ENCODE data around the gene PDE6D.

Gene PDE6D

DNA sequence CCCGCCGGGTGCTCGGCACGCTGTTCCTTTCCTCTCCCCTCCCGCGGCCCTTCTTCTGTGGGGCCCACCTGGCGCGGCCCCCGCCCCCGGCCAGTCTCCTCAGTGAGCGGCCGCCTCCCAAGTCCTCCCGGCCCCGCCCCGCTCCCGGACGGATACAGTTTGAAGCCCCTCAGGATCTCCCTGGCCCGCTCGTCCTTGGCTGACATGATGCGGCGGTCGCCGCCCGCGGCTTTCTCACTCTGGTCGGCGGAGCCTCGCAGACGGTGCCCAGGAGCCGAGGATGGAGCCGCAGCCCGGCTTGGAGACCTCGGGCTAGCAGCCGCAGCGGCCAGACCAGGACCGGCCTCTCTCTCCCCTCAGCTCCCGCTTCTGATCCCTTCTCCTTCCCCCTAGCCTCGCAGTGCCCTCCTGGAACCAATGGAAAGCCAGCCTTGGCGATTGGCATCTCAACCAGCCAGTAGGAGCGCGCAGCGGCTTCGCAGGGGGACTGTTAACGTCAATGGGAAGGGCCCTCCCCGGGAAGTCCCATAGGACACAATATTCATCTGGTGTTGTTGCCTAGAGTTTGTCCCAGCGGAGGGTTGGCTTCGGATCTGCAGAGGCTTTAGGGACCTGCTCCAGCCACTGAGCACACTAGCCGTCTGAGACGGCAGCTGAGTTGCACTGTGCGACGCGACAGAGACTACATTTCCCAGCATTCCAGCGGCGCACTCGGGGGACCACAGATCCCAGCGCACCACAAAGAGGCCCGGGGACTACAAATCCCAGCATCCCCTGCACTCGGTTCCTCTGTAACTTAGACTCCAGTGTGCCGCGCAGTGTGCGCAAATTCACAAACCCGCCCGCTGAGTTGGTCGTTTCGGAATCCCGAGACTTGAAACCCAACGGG is at the start of gene PDE6D:
PDE6D (minus strand) TSS at position 374 of the 889 bp plus-strand sequence; CDS start at position 206, 168 bp downstream.
- Histone ChIP-seq H3K9ac (peak within 1 kb of the TSS; percentile 87), H3K4me3 (peak within 1 kb of the TSS; percentile 86), H3K9me3 (no peaks in the 10 kb centered on the region), H4K20me1 (peaks cover 43% of the 10 kb centered on the region), H3K4me1 (peaks cover 52% of the 10 kb centered on the region), H3K4me2 (peak within 1 kb of the TSS; percentile 94), H3K27ac (peak within 1 kb of the TSS; percentile 82), H3K27me3 (no peaks in the 10 kb centered on the region), H3K36me3 (peaks cover 17% of the 10 kb centered on the region)
- TF ChIP-seq Cebpa-rat (IDR thresholded peaks at IDR 0.05), result no peak

DNA sequence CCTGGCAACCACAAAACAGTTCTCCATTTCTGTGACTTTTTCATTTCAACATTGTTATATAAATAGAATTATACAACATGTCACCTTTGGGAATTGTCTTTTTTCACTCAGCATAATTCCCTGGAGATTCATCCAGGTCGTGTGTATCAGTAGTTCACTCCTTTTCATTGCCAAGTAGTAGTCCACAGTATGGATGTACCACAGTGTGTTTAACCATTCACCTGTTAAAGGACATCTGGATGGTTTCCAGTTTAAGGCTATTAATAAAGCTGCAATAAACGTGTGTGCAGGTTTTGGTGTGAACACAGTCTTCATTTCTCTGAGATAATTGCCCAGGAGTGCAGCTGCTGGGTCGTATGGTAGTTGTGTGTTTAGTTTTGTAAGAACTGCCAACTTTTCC is 40.8 kb upstream of the PDE6D start:
- no peak overlapping the region for H3K4me2 ChIP-seq
- H4K20me1 ChIP-seq, result no peaks in the 10 kb centered on the region
- H3K9ac ChIP-seq, result no peak overlapping the region
- H3K9me3 ChIP-seq, result peaks cover 22% of the 10 kb centered on the region
- H3K36me3 ChIP-seq, result no peaks in the 10 kb centered on the region
- no peak overlapping the region for H3K27ac ChIP-seq
- H3K4me3 ChIP-seq, result no peak overlapping the region
- TF ChIP-seq Cebpa-rat (IDR thresholded peaks at IDR 0.05), result no peak
- no peaks in the 10 kb centered on the region for H3K4me1 ChIP-seq
- H3K27me3 ChIP-seq, result no peaks in the 10 kb centered on the region

DNA sequence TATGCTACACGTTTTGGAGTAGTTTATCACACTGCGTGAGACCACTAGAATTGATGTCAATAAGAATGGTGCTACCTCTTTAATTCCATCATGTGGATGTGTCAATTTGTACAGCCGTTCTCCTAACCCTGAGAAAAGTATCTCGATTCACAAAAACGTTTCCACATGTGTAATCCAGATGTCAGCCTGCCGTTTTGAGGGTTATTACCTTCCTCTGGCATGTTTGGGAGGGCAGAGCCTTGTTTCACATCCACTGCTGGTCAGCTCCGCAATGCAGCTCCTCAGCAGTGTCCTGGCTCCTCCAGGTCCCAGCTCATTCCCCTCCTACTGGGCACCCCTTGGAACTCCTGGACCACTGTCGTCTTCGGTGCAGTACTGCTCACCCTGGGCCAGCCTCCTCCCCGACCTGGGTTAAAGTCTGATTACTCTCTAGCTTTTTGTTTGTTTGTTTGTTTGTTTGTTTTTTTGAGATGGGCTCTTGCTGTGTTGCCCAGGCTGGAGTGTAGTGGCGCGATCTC is 39.8 kb upstream of the PDE6D start:
- Histone ChIP-seq H3K9me3 (peaks cover 26% of the 10 kb centered on the region), H3K4me1 (no peaks in the 10 kb centered on the region), H3K27me3 (no peaks in the 10 kb centered on the region), H4K20me1 (no peaks in the 10 kb centered on the region), H3K36me3 (peaks cover 5% of the 10 kb centered on the region; the same call in 1 of the 2 replicates), H3K9ac (no peak overlapping the region), H3K27ac (no peak overlapping the region), H3K4me3 (no peak overlapping the region), H3K4me2 (no peak overlapping the region)
- TF ChIP-seq Cebpa-rat (IDR thresholded peaks at IDR 0.05), result no peak

DNA sequence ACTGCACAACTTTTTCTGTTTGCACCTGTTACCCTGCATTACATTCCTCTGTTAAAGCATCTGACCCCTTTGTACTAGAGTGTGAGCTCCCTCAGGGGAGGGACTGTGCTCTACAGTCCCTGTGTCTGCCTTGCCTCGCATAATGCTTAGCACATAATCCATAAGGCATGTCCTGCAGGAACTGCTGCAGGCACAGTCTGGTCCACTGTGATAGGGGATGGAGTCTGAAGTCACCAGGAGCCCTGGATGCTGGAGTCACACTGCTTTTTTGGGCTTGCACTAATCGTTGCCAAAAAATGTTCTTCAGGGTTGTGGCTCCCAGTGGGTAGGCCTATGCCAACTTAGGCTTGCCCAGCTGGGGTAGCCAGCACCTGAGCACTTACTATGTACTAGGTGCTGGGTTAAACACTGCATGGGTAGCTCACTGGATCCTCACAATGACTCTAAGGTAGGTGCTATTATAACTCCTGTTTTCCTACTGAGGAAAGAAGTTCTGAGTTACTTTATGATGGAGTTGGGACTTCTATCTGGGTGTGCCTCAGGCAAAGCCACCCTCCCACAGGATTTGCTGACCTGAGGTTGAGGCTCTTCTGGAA is 38.5 kb upstream of the PDE6D start:
- H3K9ac ChIP-seq, result no peak overlapping the region
- H3K4me2 ChIP-seq, result no peak overlapping the region
- no peaks in the 10 kb centered on the region for H4K20me1 ChIP-seq
- H3K36me3 ChIP-seq, result peaks cover 17% of the 10 kb centered on the region; the same call in 1 of the 2 replicates
- no peaks in the 10 kb centered on the region for H3K27me3 ChIP-seq
- no peak for TF ChIP-seq Cebpa-rat (IDR thresholded peaks at IDR 0.05)
- H3K27ac ChIP-seq, result no peak overlapping the region
- no peak overlapping the region for H3K4me3 ChIP-seq
- H3K9me3 ChIP-seq, result peaks cover 39% of the 10 kb centered on the region
- H3K4me1 ChIP-seq, result no peaks in the 10 kb centered on the region

DNA sequence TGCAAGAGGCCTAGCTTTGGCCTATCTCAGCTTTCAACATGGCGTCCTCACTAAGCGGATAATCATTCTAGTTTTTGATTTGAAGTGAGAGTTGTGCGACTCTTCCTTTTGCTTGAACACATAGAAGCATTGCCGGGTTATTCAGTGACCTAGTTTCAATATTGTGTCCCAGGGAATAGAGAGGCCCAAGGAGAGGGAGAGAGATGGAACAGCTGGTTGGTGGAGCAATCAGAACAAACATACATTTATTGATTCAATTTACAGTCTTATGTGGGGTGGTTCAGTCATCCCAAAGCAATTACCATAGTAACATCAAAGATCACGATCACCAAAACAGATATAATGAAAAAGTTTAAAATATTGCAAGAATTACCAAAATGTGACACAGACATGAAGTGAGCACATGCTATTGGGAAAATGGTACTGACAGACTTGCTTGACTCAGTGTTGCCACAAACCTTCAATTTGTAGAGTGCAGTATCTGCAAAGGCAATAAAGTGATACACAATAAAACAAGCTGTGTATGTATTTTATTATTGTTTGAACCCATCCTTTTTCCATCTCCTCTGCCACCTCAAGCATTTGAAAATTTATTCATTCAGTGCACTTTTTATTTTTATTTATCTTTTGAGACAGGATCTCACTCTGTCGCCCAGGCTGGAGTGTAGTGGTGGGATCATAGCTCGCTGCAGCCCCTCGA is 35.4 kb upstream of the PDE6D start:
- Histone ChIP-seq H3K9ac (no peak overlapping the region), H3K36me3 (peaks cover 44% of the 10 kb centered on the region), H3K27ac (no peak overlapping the region), H3K4me1 (no peaks in the 10 kb centered on the region), H3K9me3 (peaks cover 42% of the 10 kb centered on the region), H3K4me2 (no peak overlapping the region), H4K20me1 (no peaks in the 10 kb centered on the region), H3K4me3 (no peak overlapping the region), H3K27me3 (no peaks in the 10 kb centered on the region)
- no peak for TF ChIP-seq Cebpa-rat (IDR thresholded peaks at IDR 0.05)

DNA sequence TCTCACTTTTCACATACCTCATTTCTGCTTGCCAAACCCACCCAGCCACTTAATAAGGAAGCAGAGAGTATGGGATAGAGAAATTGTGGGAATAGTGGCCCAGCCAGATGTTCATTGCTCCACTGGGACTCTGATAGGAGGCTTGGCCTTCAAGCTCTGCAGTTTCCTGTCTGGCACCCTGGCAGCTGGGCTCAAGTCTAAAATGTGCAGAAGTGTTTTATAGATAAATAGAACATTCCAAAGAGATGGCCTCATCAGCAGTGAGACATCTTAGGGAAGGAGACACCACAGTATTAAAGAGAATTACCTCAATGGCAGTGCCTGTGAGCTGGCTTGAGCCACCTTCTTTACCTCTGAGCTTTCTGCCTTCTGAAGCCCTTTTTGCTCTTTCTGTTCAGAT is 29.8 kb upstream of the PDE6D start:
- Histone ChIP-seq H3K27me3 (no peaks in the 10 kb centered on the region), H3K4me1 (no peaks in the 10 kb centered on the region), H4K20me1 (peaks cover 17% of the 10 kb centered on the region; the same call in 1 of the 2 replicates), H3K4me2 (no peak overlapping the region), H3K9ac (no peak overlapping the region), H3K9me3 (peaks cover 31% of the 10 kb centered on the region), H3K4me3 (no peak overlapping the region), H3K27ac (no peak overlapping the region), H3K36me3 (peaks cover 93% of the 10 kb centered on the region)
- no peak for TF ChIP-seq Cebpa-rat (IDR thresholded peaks at IDR 0.05)

DNA sequence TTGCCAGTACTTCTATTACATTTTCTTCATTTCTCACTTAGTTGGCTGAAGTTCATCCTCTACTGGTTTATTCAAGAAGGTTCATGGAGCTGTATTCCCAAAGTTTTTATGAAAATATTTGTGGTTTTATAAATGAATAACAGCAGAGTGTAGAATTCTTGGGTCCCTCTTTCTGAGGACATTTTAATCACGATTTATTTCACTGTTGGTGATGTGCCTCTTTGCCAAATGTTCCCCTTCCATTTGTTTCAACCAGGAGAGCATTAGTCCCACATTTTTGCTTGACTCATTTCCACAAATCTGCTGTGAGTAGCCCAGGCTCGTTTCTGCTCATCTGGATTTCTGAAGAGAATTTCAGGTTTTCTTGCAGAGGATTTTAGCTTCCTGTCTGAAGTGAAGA is 25.9 kb upstream of the PDE6D start:
- Histone ChIP-seq H3K36me3 (peaks cover 97% of the 10 kb centered on the region), H3K4me2 (no peak overlapping the region), H3K4me3 (no peak overlapping the region), H3K9ac (no peak overlapping the region), H3K27ac (no peak overlapping the region), H3K9me3 (no peaks in the 10 kb centered on the region), H3K27me3 (no peaks in the 10 kb centered on the region), H4K20me1 (peaks cover 43% of the 10 kb centered on the region), H3K4me1 (no peaks in the 10 kb centered on the region)
- no peak for TF ChIP-seq Cebpa-rat (IDR thresholded peaks at IDR 0.05)

DNA sequence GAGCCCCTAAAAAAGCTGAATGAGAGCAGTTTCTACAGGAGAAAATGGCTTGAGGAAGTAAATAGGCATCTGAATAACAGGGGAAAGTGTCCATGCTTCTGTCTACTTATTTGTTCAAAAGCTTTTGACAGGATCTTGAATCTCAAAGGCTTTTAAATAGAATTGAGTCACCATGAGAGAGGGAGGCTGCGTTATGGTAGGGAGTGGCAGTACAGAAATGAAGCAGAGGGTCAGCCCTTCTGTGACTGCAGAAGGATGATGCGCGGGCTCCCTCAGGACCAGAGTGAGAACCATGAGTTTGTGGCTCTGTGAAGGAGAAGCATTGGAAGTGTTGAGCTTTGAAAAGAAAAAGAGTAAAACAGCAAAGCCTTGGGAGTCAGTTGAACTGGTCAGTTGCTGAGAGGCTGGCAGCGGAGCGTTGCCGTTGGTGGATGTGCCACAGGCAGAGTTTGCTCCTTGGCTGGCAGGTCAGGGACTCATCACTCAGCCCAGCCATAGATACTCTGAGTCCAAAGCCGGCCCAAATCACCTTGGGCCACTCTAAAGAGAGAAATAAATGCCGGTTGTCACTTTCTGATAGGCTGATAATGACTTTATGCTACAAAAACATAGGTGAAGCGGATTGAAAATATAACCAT is 22.5 kb upstream of the PDE6D start:
- no peak overlapping the region for H3K4me3 ChIP-seq
- no peak for TF ChIP-seq Cebpa-rat (IDR thresholded peaks at IDR 0.05)
- no peak overlapping the region for H3K4me2 ChIP-seq
- H3K36me3 ChIP-seq, result peaks cover 97% of the 10 kb centered on the region
- no peaks in the 10 kb centered on the region for H3K4me1 ChIP-seq
- peaks cover 57% of the 10 kb centered on the region for H4K20me1 ChIP-seq
- no peaks in the 10 kb centered on the region for H3K9me3 ChIP-seq
- no peak overlapping the region for H3K9ac ChIP-seq
- no peak overlapping the region for H3K27ac ChIP-seq
- no peaks in the 10 kb centered on the region for H3K27me3 ChIP-seq

DNA sequence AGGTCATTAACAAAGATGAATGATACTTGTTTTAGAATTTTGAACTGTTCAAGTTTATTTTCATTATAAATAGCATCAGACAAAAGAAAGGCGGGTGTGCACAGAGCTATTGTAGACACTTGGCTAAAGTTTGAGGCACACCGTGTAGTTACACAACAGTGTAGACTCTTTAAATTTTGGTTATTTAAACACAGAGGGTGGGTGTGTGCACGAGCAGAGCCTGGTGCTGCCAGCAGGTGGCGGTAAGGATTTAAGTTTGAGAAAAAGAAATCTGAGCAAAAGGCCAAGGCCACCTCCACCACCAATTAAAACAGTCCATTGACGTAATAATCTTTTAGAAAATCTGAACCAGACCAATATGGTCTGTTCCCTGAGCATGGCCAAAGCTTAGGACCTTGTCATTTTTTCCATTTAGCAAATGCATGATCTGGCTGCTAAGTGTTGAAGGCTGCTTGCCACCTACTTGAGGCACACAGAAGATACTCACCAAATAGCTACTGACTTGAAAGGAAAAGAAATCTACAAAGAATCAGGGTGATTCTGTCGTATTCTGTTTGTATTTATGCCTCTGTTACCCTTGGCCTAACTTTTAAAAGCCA is 19.5 kb upstream of the PDE6D start:
- no peaks in the 10 kb centered on the region for H3K9me3 ChIP-seq
- H3K4me2 ChIP-seq, result no peak overlapping the region
- H4K20me1 ChIP-seq, result peaks cover 37% of the 10 kb centered on the region
- no peak overlapping the region for H3K4me3 ChIP-seq
- H3K27ac ChIP-seq, result no peak overlapping the region
- no peaks in the 10 kb centered on the region for H3K27me3 ChIP-seq
- H3K9ac ChIP-seq, result no peak overlapping the region
- no peaks in the 10 kb centered on the region for H3K4me1 ChIP-seq
- TF ChIP-seq Cebpa-rat (IDR thresholded peaks at IDR 0.05), result no peak
- H3K36me3 ChIP-seq, result peaks cover 99% of the 10 kb centered on the region

Data from BLaER1 (cell line).